Ascending aorta (tissue), 2 donors: ENCODE measurements around the gene ATP10A. TPM values are rescaled to one million over a fixed set of nuclear protein-coding genes. Genes with fewer than 3 reads are reported as not detected.
A peak's percentile ranks its signal among the peaks of the same experiment; 100 is the strongest.

ENCODE experiments used
- DNase-seq, 2 donors: peaks; one replicate each; pipeline ENCODE4 v3.0.0-alpha.2; 2019; ENCODE audit warnings: low spot score in 2 of 2
- H3K27ac ChIP-seq, 2 donors: fragments of 200-600 bp; sonication (generic); one replicate each; pipeline ENCODE4 v1.5.1; 2016 to 2017; ENCODE audit warnings: mild to moderate bottlenecking in 1 of 2
- H3K27me3 ChIP-seq: fragments of 200-600 bp; sonication (generic); one replicate; pipeline ENCODE4 v1.5.1; 2017
- H3K36me3 ChIP-seq, 2 donors: fragments of 200-600 bp; sonication (generic); one replicate each; pipeline ENCODE4 v1.5.1; 2016
- H3K4me1 ChIP-seq, 2 donors: fragments of 200-600 bp; sonication (generic); one replicate each; pipeline ENCODE4 v1.5.1; 2016 to 2017; ENCODE audit warnings: mild to moderate bottlenecking in 1 of 2
- H3K4me3 ChIP-seq, 2 donors: fragments of 200-600 bp; sonication (generic); one replicate each; pipeline ENCODE4 v1.5.1; 2016 to 2017; ENCODE audit warnings: mild to moderate bottlenecking in 1 of 2
- H3K9me3 ChIP-seq, 2 donors: fragments of 200-600 bp; sonication (generic); one replicate each; pipeline ENCODE4 v1.5.1; 2016
- CTCF ChIP-seq, 3 experiments: fragments of 200-600 bp in 2 of 3; fragments of 450-650 bp in 1 of 3; sonication (generic) in 2 of 3; IDR thresholded peaks; one replicate each; pipeline ENCODE4 v1.5.1; 2016 to 2019; ENCODE audit warnings: antibody characterized with exemption in 3 of 3, mild to moderate bottlenecking in 1 of 3, moderate library complexity in 1 of 3
- intact Hi-C: fragments of 100-400 bp; cut with DNase I; formaldehyde crosslinking; loops from one replicate; pipeline ENCODE4 v1.15.1; 2023
- total RNA-seq: library from RNA; depleted of rRNA; stranded (reverse); fragments of >200 nt; gene quantifications from one replicate; pipeline ENCODE4 v1.1.0, GENCODE V29; 2016

Gene ATP10A
- total RNA-seq, 1 donor from 2014 or later = 26.7 TPM

- intact Hi-C loops = loop anchor here (10.0 kb wide), 1 partner anchor 360 kb away; the partner anchor contains the start of gene UBE3A
- H3K4me3 ChIP-seq = no peak overlapping the region
- H3K36me3 ChIP-seq = no peaks in the 10 kb centered on the region
- H3K4me1 ChIP-seq = peaks cover 22 to 49% of the 10 kb centered on the region in 2 donors
- TF ChIP-seq CTCF (IDR thresholded peaks at IDR 0.05) = no peak
- H3K27me3 ChIP-seq = no peaks in the 10 kb centered on the region
- H3K9me3 ChIP-seq = no peaks in the 10 kb centered on the region
- peak overlapping the region in 1 of 2 donors; percentile 55 for H3K27ac ChIP-seq
- no peak for DNase-seq
Measured at GRCh38 chr15:25795061-25795460, 68.1 kb downstream of the ATP10A start.

- intact Hi-C loops = loop anchor here (10.0 kb wide), 1 partner anchor 359 kb away; the partner anchor contains the start of gene UBE3A
Measured at GRCh38 chr15:25793354-25794050, 69.6 kb downstream of the ATP10A start.

DNA sequence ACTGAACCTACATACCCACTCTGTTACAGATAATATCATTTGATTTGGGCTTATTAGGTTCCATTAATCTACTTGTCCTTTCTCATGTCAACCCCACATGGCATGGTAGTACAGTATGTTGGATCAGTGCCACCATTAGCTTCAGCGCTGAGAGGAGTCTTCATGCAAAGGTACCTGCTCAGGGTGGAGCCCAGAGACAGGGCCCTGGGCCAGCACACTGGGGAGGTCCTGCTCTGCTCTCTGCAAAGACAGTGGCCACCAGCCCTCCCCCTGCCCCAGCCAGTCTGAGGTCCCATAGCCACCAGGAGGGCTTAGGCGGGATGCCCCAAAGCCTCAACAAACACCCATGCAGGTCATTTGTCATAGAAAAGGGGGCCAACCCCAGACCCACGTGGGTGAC lies 71.0 kb downstream of the ATP10A start:
- Histone ChIP-seq H3K36me3 (no peaks in the 10 kb centered on the region), H3K9me3 (no peaks in the 10 kb centered on the region), H3K4me1 (peaks cover 7 to 48% of the 10 kb centered on the region in 2 donors), H3K27ac (no peak overlapping the region), H3K27me3 (no peaks in the 10 kb centered on the region), H3K4me3 (no peak overlapping the region)
- intact Hi-C loops = loop anchor here (10.0 kb wide), 1 partner anchor 357 kb away; the partner anchor contains the start of gene UBE3A
- no peak for TF ChIP-seq CTCF (IDR thresholded peaks at IDR 0.05)
- no peak for DNase-seq

More at GRCh38 chr15:25793354-25794050, 69.6 kb downstream of the ATP10A start:
- no peak for TF ChIP-seq CTCF (IDR thresholded peaks at IDR 0.05)
- no peaks in the 10 kb centered on the region for H3K9me3 ChIP-seq
- peaks cover 19 to 52% of the 10 kb centered on the region in 2 donors for H3K4me1 ChIP-seq
- H3K27me3 ChIP-seq = no peaks in the 10 kb centered on the region
- no peak overlapping the region for H3K27ac ChIP-seq
- H3K36me3 ChIP-seq = no peaks in the 10 kb centered on the region
- no peak for DNase-seq
- no peak overlapping the region for H3K4me3 ChIP-seq

DNA sequence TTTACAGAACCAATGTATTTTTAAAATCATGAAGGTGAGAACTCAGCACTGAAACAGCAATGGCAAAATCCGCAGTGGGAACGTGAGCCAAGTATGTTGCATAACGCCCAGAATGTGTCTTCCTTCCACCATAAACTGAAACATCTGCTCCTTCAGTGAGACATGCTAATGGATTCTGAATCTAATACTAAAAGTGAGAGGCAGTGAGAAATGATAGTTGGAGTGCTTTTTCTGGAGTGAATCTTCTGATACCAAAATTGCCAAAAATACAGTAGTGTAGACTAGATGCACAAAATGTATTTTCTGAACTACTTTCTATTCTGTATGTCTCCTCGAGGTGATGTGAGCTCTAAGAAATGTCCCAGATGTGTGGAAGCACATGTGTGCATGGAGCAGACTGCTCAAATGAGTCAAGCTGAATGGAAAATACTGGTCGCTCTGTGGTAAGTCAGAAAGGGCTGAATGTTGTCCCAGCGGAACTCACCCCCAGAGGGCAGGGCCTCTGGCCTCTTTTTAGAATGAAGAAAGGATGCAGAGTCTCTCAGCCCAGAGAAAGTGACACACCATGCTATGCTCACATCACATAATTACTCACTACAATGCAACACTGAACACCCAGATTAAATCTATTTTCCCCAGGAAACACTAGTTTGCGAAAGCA lies 73.0 kb downstream of the ATP10A start:
- H3K36me3 ChIP-seq = no peaks in the 10 kb centered on the region
- TF ChIP-seq CTCF (IDR thresholded peaks at IDR 0.05) = no peak
- no peaks in the 10 kb centered on the region for H3K9me3 ChIP-seq
- H3K4me1 ChIP-seq = peaks cover 8 to 41% of the 10 kb centered on the region in 2 donors
- peak in 1 of 2 donors; percentile 84 for DNase-seq
- intact Hi-C loops = loop anchor here (2.0 to 10.0 kb wide), 6 partner anchors 41 to 355 kb away; partner anchors contain the start of gene UBE3A
- peak overlapping the region; percentile 64 to 71 for H3K27ac ChIP-seq
- no peak overlapping the region for H3K4me3 ChIP-seq
- H3K27me3 ChIP-seq = no peaks in the 10 kb centered on the region

DNA sequence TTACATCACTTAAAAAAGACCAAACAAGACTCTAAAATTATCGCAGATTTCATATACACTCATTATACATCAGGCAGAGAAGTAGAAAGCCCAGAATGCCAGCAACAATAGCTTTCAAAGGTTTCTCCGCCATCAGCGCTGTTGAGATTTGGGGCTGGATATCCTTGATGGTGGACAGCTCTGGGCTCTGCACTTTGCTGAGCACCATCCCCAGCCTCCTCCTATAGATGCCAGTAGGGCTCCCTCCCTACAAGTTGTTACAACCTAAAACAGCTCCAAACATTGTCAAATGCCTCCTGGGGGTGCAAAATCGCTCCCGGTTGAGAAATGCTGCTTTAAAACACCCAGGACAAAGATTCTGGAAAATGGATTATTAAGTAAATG lies 73.5 kb downstream of the ATP10A start:
- Histone ChIP-seq H3K36me3 (no peaks in the 10 kb centered on the region), H3K4me3 (no peak overlapping the region), H3K27ac (peak overlapping the region; percentile 64 to 71), H3K9me3 (no peaks in the 10 kb centered on the region), H3K27me3 (no peaks in the 10 kb centered on the region), H3K4me1 (peaks cover 11 to 43% of the 10 kb centered on the region in 2 donors)
- intact Hi-C loops = loop anchor here (2.0 to 10.0 kb wide), 4 partner anchors 52 to 295 kb away; no protein-coding TSS in a partner anchor
- DNase-seq = no peak
- TF ChIP-seq CTCF (IDR thresholded peaks at IDR 0.05) = no peak
